ENCODE results near the gene STARD7.
"Not testable (repeated sequence)": the region's sequence is repeated elsewhere in the genome, so short reads cannot be mapped to it uniquely, and the experiment has no call there.

The STARD7 gene

GRCh38 chr2:96144481-96145035 lies 64.1 kb downstream of the STARD7 start:
- peak overlapping the region; percentile 34 to 68 for H3K27ac ChIP-seq (ENCODE audit: low read depth in 2 of 2, low read length in 2 of 2)
- peak overlapping the region; percentile 67 to 70 for H3K4me3 ChIP-seq (ENCODE audit: low read length in 2 of 2)
- H3K9ac ChIP-seq (ENCODE audit: low read depth in 1 of 2, low read length in 2 of 2), result peak overlapping the region; percentile 56 to 65

GRCh38 chr2:96143848-96144480 lies 64.7 kb downstream of the STARD7 start:
- H3K27ac ChIP-seq (ENCODE audit: low read depth in 2 of 2, low read length in 2 of 2), result peak overlapping the region in 1 of 2 donors; percentile 68
- H3K27me3 ChIP-seq (ENCODE audit: control insufficient read depth in 2 of 2, insufficient read depth in 2 of 2, low read length in 2 of 2), result no peaks in the 10 kb centered on the region
- no peaks in the 10 kb centered on the region for H3K36me3 ChIP-seq (ENCODE audit: control insufficient read depth in 2 of 2, insufficient read depth in 2 of 2, low read length in 2 of 2)
- peaks cover 29 to 34% of the 10 kb centered on the region in 2 donors for H3K4me1 ChIP-seq (ENCODE audit: control insufficient read depth in 2 of 2, insufficient read depth in 2 of 2, low read length in 2 of 2)
- H3K4me3 ChIP-seq (ENCODE audit: low read length in 2 of 2), result peak overlapping the region; percentile 67 to 70
- peak overlapping the region; percentile 41 to 65 for H3K9ac ChIP-seq (ENCODE audit: low read depth in 1 of 2, low read length in 2 of 2)
- no peaks in the 10 kb centered on the region for H3K9me3 ChIP-seq (ENCODE audit: control insufficient read depth in 2 of 2, low read length in 2 of 2)

More at GRCh38 chr2:96144481-96145035, 64.1 kb downstream of the STARD7 start:
- H3K9me3 ChIP-seq (ENCODE audit: control insufficient read depth in 2 of 2, low read length in 2 of 2), result no peaks in the 10 kb centered on the region
- peaks cover 26 to 29% of the 10 kb centered on the region in 2 donors for H3K4me1 ChIP-seq (ENCODE audit: control insufficient read depth in 2 of 2, insufficient read depth in 2 of 2, low read length in 2 of 2)
- no peaks in the 10 kb centered on the region for H3K36me3 ChIP-seq (ENCODE audit: control insufficient read depth in 2 of 2, insufficient read depth in 2 of 2, low read length in 2 of 2)
- no peaks in the 10 kb centered on the region for H3K27me3 ChIP-seq (ENCODE audit: control insufficient read depth in 2 of 2, insufficient read depth in 2 of 2, low read length in 2 of 2)

- H3K4me1 ChIP-seq (ENCODE audit: control insufficient read depth in 2 of 2, insufficient read depth in 2 of 2, low read length in 2 of 2), result peaks cover 33 to 36% of the 10 kb centered on the region in 2 donors
- no peaks in the 10 kb centered on the region for H3K36me3 ChIP-seq (ENCODE audit: control insufficient read depth in 2 of 2, insufficient read depth in 2 of 2, low read length in 2 of 2)
- H3K4me3 ChIP-seq (ENCODE audit: low read length in 2 of 2), result peak overlapping the region in 1 of 2 donors; percentile 67
- H3K27me3 ChIP-seq (ENCODE audit: control insufficient read depth in 2 of 2, insufficient read depth in 2 of 2, low read length in 2 of 2), result no peaks in the 10 kb centered on the region
- no peak overlapping the region for H3K9ac ChIP-seq (ENCODE audit: low read depth in 1 of 2, low read length in 2 of 2)
- H3K27ac ChIP-seq (ENCODE audit: low read depth in 2 of 2, low read length in 2 of 2), result no peak overlapping the region
- no peaks in the 10 kb centered on the region for H3K9me3 ChIP-seq (ENCODE audit: control insufficient read depth in 2 of 2, low read length in 2 of 2)
Observed at GRCh38 chr2:96143231-96143847, 65.3 kb downstream of the STARD7 start.

- H3K27me3 ChIP-seq (ENCODE audit: control insufficient read depth in 2 of 2, insufficient read depth in 2 of 2, low read length in 2 of 2), result no peaks in the 10 kb centered on the region
- H3K9me3 ChIP-seq (ENCODE audit: control insufficient read depth in 2 of 2, low read length in 2 of 2), result no peaks in the 10 kb centered on the region
- no peaks in the 10 kb centered on the region for H3K36me3 ChIP-seq (ENCODE audit: control insufficient read depth in 2 of 2, insufficient read depth in 2 of 2, low read length in 2 of 2)
- peaks cover 30 to 42% of the 10 kb centered on the region in 2 donors for H3K4me1 ChIP-seq (ENCODE audit: control insufficient read depth in 2 of 2, insufficient read depth in 2 of 2, low read length in 2 of 2)
- H3K27ac ChIP-seq (ENCODE audit: low read depth in 2 of 2, low read length in 2 of 2), result no peak overlapping the region
- H3K4me3 ChIP-seq (ENCODE audit: low read length in 2 of 2), result no peak overlapping the region
- H3K9ac ChIP-seq (ENCODE audit: low read depth in 1 of 2, low read length in 2 of 2), result no peak overlapping the region
Observed at GRCh38 chr2:96142217-96143113, 66.2 kb downstream of the STARD7 start.

- H3K4me1 ChIP-seq (ENCODE audit: control insufficient read depth in 2 of 2, insufficient read depth in 2 of 2, low read length in 2 of 2), result peaks cover 28 to 41% of the 10 kb centered on the region in 2 donors
- not testable (repeated sequence) for H3K27me3 ChIP-seq (ENCODE audit: control insufficient read depth in 2 of 2, insufficient read depth in 2 of 2, low read length in 2 of 2); H3K27ac ChIP-seq (ENCODE audit: low read depth in 2 of 2, low read length in 2 of 2); H3K4me3 ChIP-seq (ENCODE audit: low read length in 2 of 2); H3K36me3 ChIP-seq (ENCODE audit: control insufficient read depth in 2 of 2, insufficient read depth in 2 of 2, low read length in 2 of 2); H3K9ac ChIP-seq (ENCODE audit: low read depth in 1 of 2, low read length in 2 of 2); H3K9me3 ChIP-seq (ENCODE audit: control insufficient read depth in 2 of 2, low read length in 2 of 2)
Observed at GRCh38 chr2:96141624-96141967, 67.0 kb downstream of the STARD7 start.

- Histone ChIP-seq H3K27me3 (ENCODE audit: control insufficient read depth in 2 of 2, insufficient read depth in 2 of 2, low read length in 2 of 2) (no peaks in the 10 kb centered on the region), H3K4me1 (ENCODE audit: control insufficient read depth in 2 of 2, insufficient read depth in 2 of 2, low read length in 2 of 2) (peaks cover 27 to 38% of the 10 kb centered on the region in 2 donors)
Observed at GRCh38 chr2:96140941-96141623, 67.5 kb downstream of the STARD7 start.

GRCh38 chr2:96139181-96139758 lies 69.4 kb downstream of the STARD7 start:
- Histone ChIP-seq H3K9me3 (ENCODE audit: control insufficient read depth in 2 of 2, low read length in 2 of 2) (no peaks in the 10 kb centered on the region), H3K27me3 (ENCODE audit: control insufficient read depth in 2 of 2, insufficient read depth in 2 of 2, low read length in 2 of 2) (no peaks in the 10 kb centered on the region), H3K4me1 (ENCODE audit: control insufficient read depth in 2 of 2, insufficient read depth in 2 of 2, low read length in 2 of 2) (peaks cover 13 to 25% of the 10 kb centered on the region in 2 donors), H3K9ac (ENCODE audit: low read depth in 1 of 2, low read length in 2 of 2) (peak overlapping the region; percentile 5 to 61), H3K4me3 (ENCODE audit: low read length in 2 of 2) (no peak overlapping the region), H3K36me3 (ENCODE audit: control insufficient read depth in 2 of 2, insufficient read depth in 2 of 2, low read length in 2 of 2) (no peaks in the 10 kb centered on the region), H3K27ac (ENCODE audit: low read depth in 2 of 2, low read length in 2 of 2) (peak overlapping the region; percentile 58 to 77)

More at GRCh38 chr2:96140941-96141623, 67.5 kb downstream of the STARD7 start:
- H3K36me3 ChIP-seq (ENCODE audit: control insufficient read depth in 2 of 2, insufficient read depth in 2 of 2, low read length in 2 of 2), result no peaks in the 10 kb centered on the region
- H3K4me3 ChIP-seq (ENCODE audit: low read length in 2 of 2), result no peak overlapping the region
- H3K9me3 ChIP-seq (ENCODE audit: control insufficient read depth in 2 of 2, low read length in 2 of 2), result no peaks in the 10 kb centered on the region
- no peak overlapping the region for H3K9ac ChIP-seq (ENCODE audit: low read depth in 1 of 2, low read length in 2 of 2)
- no peak overlapping the region for H3K27ac ChIP-seq (ENCODE audit: low read depth in 2 of 2, low read length in 2 of 2)

- Histone ChIP-seq H3K36me3 (ENCODE audit: control insufficient read depth in 2 of 2, insufficient read depth in 2 of 2, low read length in 2 of 2) (no peaks in the 10 kb centered on the region), H3K9ac (ENCODE audit: low read depth in 1 of 2, low read length in 2 of 2) (peak within 1 kb of the TSS; percentile 5 to 61), H3K4me1 (ENCODE audit: control insufficient read depth in 2 of 2, insufficient read depth in 2 of 2, low read length in 2 of 2) (peaks cover 13 to 17% of the 10 kb centered on the region in 2 donors), H3K4me3 (ENCODE audit: low read length in 2 of 2) (no peak within 1 kb of the TSS), H3K27me3 (ENCODE audit: control insufficient read depth in 2 of 2, insufficient read depth in 2 of 2, low read length in 2 of 2) (no peaks in the 10 kb centered on the region), H3K27ac (ENCODE audit: low read depth in 2 of 2, low read length in 2 of 2) (peak within 1 kb of the TSS; percentile 72 to 83), H3K9me3 (ENCODE audit: control insufficient read depth in 2 of 2, low read length in 2 of 2) (no peaks in the 10 kb centered on the region)
Observed at GRCh38 chr2:96138179-96139145, 70.2 kb downstream of the STARD7 start, which contains the start of gene ASTL. ASTL (minus strand) TSS chr2:96138502; CDS start chr2:96138436, 66 bp downstream.

All from mucosa of rectum (tissue), 2 donors.